KMS-11 (cell line): ENCODE results near the gene NPR1.
"Not testable (repeated sequence)": the region's sequence is repeated elsewhere in the genome, so short reads cannot be mapped to it uniquely, and the experiment has no call there.

Experiments
- H2AFZ ChIP-seq: fragments of 200-600 bp; sonication (generic); 2 replicates; pipeline ENCODE4 v1.6.1; 2016; ENCODE audit warnings: antibody characterized with exemption, mixed run types, low read depth
- H3K27ac ChIP-seq: fragments of 200-600 bp; sonication (generic); 2 replicates; pipeline ENCODE4 v1.6.1; 2016; ENCODE audit warnings: mild to moderate bottlenecking, mixed run types
- H3K27me3 ChIP-seq: fragments of 200-600 bp; sonication (generic); 2 replicates; pipeline ENCODE4 v1.6.1; 2017; ENCODE audit warnings: mild to moderate bottlenecking, low read depth, mixed run types, moderate library complexity; ENCODE audit not compliant: insufficient read depth
- H3K36me3 ChIP-seq: fragments of 200-600 bp; sonication (generic); 2 replicates; pipeline ENCODE4 v1.6.1; 2017; ENCODE audit warnings: mild to moderate bottlenecking, mixed run types; ENCODE audit not compliant: insufficient read depth
- H3K4me1 ChIP-seq: fragments of 200-600 bp; sonication (generic); 2 replicates; pipeline ENCODE4 v1.6.1; 2016; ENCODE audit warnings: mild to moderate bottlenecking, low read depth, mixed run types; ENCODE audit not compliant: poor library complexity, severe bottlenecking
- H3K4me2 ChIP-seq: fragments of 200-600 bp; sonication (generic); 2 replicates; pipeline ENCODE4 v1.7.0; 2016; ENCODE audit warnings: mild to moderate bottlenecking, mixed run types
- H3K4me3 ChIP-seq: fragments of 200-600 bp; sonication (generic); IDR thresholded peaks from 2 replicates; pipeline ENCODE4 v1.6.1; 2017; ENCODE audit warnings: low read depth, low read length, mixed read lengths; ENCODE audit not compliant: insufficient read depth
- H3K79me2 ChIP-seq: fragments of 200-600 bp; sonication (generic); 2 replicates; pipeline ENCODE4 v1.6.1; 2016; ENCODE audit warnings: low read depth, mixed run types; ENCODE audit not compliant: insufficient read depth
- H3K9ac ChIP-seq: fragments of 200-600 bp; sonication (generic); 2 replicates; pipeline ENCODE4 v1.6.1; 2016; ENCODE audit warnings: mild to moderate bottlenecking, mixed run types
- H4K20me1 ChIP-seq: fragments of 200-600 bp; sonication (generic); 2 replicates; pipeline ENCODE4 v1.6.1; 2016; ENCODE audit warnings: mild to moderate bottlenecking, mixed run types; ENCODE audit not compliant: insufficient read depth
- TF ChIP-seq, protein P1 (sequence below): fragments of 200-600 bp; sonication (generic); conservative IDR thresholded peaks from 2 replicates; pipeline ENCODE4 v1.6.1; 2017; ENCODE audit warnings: low read depth, mild to moderate bottlenecking, antibody characterized with exemption, low read length, moderate library complexity, mixed read lengths

NPR1 gene

GRCh38 chr1:153663211-153663610 is 15.3 kb upstream of the NPR1 start:
- TF ChIP-seq, protein P1, sequence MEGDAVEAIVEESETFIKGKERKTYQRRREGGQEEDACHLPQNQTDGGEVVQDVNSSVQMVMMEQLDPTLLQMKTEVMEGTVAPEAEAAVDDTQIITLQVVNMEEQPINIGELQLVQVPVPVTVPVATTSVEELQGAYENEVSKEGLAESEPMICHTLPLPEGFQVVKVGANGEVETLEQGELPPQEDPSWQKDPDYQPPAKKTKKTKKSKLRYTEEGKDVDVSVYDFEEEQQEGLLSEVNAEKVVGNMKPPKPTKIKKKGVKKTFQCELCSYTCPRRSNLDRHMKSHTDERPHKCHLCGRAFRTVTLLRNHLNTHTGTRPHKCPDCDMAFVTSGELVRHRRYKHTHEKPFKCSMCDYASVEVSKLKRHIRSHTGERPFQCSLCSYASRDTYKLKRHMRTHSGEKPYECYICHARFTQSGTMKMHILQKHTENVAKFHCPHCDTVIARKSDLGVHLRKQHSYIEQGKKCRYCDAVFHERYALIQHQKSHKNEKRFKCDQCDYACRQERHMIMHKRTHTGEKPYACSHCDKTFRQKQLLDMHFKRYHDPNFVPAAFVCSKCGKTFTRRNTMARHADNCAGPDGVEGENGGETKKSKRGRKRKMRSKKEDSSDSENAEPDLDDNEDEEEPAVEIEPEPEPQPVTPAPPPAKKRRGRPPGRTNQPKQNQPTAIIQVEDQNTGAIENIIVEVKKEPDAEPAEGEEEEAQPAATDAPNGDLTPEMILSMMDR, result no peak
- no peak overlapping the region for H3K4me3 ChIP-seq
- H4K20me1 ChIP-seq, result no peaks in the 10 kb centered on the region
- H3K9ac ChIP-seq, result no peak overlapping the region
- H3K36me3 ChIP-seq, result peaks cover 72% of the 10 kb centered on the region
- H3K4me1 ChIP-seq, result peaks cover 38% of the 10 kb centered on the region
- no peak overlapping the region for H3K4me2 ChIP-seq
- peak overlapping the region; percentile 1; the same call in 1 of the 2 replicates for H3K27ac ChIP-seq
- H2AFZ ChIP-seq, result no peak overlapping the region
- H3K79me2 ChIP-seq, result peaks cover 51% of the 10 kb centered on the region
- no peaks in the 10 kb centered on the region for H3K27me3 ChIP-seq

DNA sequence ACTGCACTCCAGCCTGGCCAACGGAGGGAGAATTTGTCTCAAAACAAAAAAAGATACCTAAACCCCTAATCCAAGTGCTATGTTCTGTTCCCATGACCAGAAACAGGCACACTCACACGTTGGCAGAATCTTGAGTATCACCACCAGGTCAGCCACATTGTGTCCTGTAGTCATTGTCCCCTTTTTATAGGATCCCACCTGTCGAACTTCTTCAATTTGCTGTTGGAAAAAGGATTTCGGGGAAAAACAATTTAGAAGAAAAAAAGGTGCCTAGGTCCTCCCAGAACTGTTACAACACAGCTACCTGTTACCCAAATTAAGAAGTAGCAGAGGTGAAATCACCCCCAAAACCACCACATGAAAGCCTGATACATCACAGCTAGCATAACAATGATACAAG is 11.0 kb upstream of the NPR1 start:
- Histone ChIP-seq H2AFZ (no peak overlapping the region), H3K9ac (no peak overlapping the region), H3K36me3 (peaks cover 72% of the 10 kb centered on the region)

DNA sequence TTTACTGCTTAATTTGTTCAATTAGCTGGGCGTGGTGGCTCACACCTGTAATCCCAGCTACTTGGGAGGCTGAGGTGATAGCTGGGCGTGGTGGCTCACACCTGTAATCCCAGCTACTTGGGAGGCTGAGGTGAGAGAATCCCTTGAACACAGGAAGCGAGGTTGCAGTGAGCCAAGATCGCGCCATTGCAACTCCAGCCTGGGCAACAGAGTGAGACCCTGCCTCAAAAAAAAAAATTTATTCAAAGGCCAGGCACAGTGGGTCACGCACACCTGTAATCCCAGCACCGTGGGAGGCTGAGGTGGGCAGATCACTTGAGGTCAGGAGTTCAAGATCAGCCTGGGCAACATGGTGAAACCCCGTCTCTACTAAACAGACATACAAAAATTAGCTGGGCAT is 9.8 kb upstream of the NPR1 start:
- not testable (repeated sequence) for H3K27me3 ChIP-seq, H3K27ac ChIP-seq, H4K20me1 ChIP-seq, H2AFZ ChIP-seq, H3K9ac ChIP-seq, H3K4me3 ChIP-seq
- H3K36me3 ChIP-seq, result peaks cover 59% of the 10 kb centered on the region
- H3K79me2 ChIP-seq, result peaks cover 63% of the 10 kb centered on the region
- H3K4me2 ChIP-seq, result peak overlapping the region; percentile 79; the same call in 1 of the 2 replicates
- H3K4me1 ChIP-seq, result peaks cover 53% of the 10 kb centered on the region
- TF ChIP-seq, protein P1, result 0 out of 2 replicates have a peak, but pooled peaks have one; percentile 16

More for the DNA sequence above, 11.0 kb upstream of the NPR1 start:
- Histone ChIP-seq H3K79me2 (peaks cover 63% of the 10 kb centered on the region), H3K27ac (no peak overlapping the region), H3K4me2 (0 out of 2 replicates have a peak overlapping the region, but pooled peaks have one; percentile 79), H4K20me1 (no peaks in the 10 kb centered on the region), H3K4me3 (no peak overlapping the region), H3K27me3 (no peaks in the 10 kb centered on the region), H3K4me1 (peaks cover 49% of the 10 kb centered on the region)
- TF ChIP-seq, protein P1, result no peak

DNA sequence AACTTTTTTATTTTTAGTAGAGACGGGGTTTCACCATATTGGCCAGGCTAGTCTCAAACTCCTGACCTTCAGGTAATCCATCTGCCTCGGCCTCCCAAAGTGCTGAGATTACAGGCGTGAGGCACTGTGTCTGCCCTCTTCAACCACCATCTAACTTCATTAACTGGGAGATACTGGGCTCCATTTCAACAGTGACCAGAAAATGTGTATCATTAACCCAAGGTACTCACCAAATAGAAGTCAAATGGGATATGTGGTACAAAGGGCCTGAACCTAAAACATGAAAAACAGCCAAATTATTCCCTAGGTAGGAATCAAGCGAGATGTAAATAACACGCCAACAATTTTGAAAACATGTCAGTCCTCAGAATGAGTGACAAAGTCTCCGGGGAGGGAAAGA is 8.9 kb upstream of the NPR1 start:
- Histone ChIP-seq H3K79me2 (peaks cover 55% of the 10 kb centered on the region), H3K27ac (no peak overlapping the region; the same call in 1 of the 2 replicates), H3K4me2 (peak overlapping the region; percentile 79), H3K4me3 (peak overlapping the region; percentile 99), H3K36me3 (peaks cover 50% of the 10 kb centered on the region), H3K27me3 (no peaks in the 10 kb centered on the region), H3K9ac (peak overlapping the region; percentile 81; the same call in 1 of the 2 replicates), H4K20me1 (no peaks in the 10 kb centered on the region), H2AFZ (no peak overlapping the region), H3K4me1 (peaks cover 53% of the 10 kb centered on the region)
- TF ChIP-seq, protein P1, result no peak
